ENCODE data around the gene CDH13. TPM values are rescaled to one million over a fixed set of nuclear protein-coding genes. Genes with fewer than 3 reads are reported as not detected.

The CDH13 gene
- total and polyA plus RNA-seq, 2 donors (not counting 3 experiments of a cell fraction or from before 2014, with no cell fraction given): 96.6 to 124 TPM

DNA sequence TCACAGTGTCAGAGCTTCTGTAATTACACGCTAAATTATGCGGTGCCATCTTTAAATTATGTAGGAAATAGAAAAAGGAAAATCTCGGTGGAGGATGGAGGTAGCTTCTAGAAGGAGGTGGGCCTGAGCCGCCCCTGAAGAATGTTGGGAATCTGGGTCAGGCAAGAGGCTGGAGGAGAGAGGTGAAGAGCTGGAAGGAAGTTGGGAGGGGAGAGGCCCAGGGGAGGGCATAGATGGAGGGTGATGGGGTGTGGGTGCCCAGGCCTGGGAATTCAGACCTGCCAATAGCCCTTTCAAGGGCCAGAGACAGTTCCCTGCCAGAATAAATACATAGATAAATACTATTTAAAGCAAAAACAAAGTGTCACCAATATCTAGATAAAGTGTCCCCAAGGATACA lies 766.0 kb downstream of the CDH13 start:
- FAIRE-seq: no peak
- no peak overlapping the region for H3K4me2 ChIP-seq (ENCODE audit: insufficient read depth, low read length)
- H3K4me1 ChIP-seq (ENCODE audit: control insufficient read depth, extremely low read depth, insufficient read depth, low read length): no peaks in the 10 kb centered on the region
- no TSS peak for BruUV-seq (replicated peaks)
- H3K9me3 ChIP-seq (replicated peaks; ENCODE audit: control insufficient read depth, insufficient read depth, low read length): no peaks in the 10 kb centered on the region
- no peaks in the 10 kb centered on the region for H3K27me3 ChIP-seq (ENCODE audit: control insufficient read depth in 2 of 2, insufficient read depth in 2 of 2, low read length in 2 of 2)
- H3K4me3 ChIP-seq (replicated peaks in 1 of 3; ENCODE audit: insufficient read depth in 1 of 3, low read depth in 1 of 3, low read length in 3 of 3): no peak overlapping the region
- H3K36me3 ChIP-seq (ENCODE audit: control insufficient read depth in 2 of 2, extremely low read depth in 1 of 2, insufficient read depth in 2 of 2, low read length in 2 of 2): no peaks in the 10 kb centered on the region
- TF ChIP-seq POLR2AphosphoS5 (IDR thresholded peaks at IDR 0.05; ENCODE audit: insufficient read depth, low read depth, low read length) (no peak), JUN (IDR thresholded peaks at IDR 0.05; ENCODE audit: borderline replicate concordance, insufficient read depth, insufficient read length, low read depth) (no peak), GATA2 (IDR thresholded peaks at IDR 0.05; ENCODE audit: insufficient read depth, insufficient read length, low read depth, low read length) (no peak), MYC (IDR thresholded peaks at IDR 0.05; ENCODE audit: low read depth, low read length) (no peak), EZH2 (IDR thresholded peaks at IDR 0.05; ENCODE audit: borderline replicate concordance, low read depth, low read length, severe bottlenecking) (no peak), FOS (IDR thresholded peaks at IDR 0.05; ENCODE audit: borderline replicate concordance, insufficient read depth, low read length) (no peak), POLR2A (IDR thresholded peaks at IDR 0.05; ENCODE audit: low read depth, low read length) (no peak)
- TF ChIP-seq, protein P1, sequence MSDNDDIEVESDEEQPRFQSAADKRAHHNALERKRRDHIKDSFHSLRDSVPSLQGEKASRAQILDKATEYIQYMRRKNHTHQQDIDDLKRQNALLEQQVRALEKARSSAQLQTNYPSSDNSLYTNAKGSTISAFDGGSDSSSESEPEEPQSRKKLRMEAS (IDR thresholded peaks at IDR 0.05; ENCODE audit: insufficient read depth, insufficient read length): no peak
- TF ChIP-seq, protein P2, sequence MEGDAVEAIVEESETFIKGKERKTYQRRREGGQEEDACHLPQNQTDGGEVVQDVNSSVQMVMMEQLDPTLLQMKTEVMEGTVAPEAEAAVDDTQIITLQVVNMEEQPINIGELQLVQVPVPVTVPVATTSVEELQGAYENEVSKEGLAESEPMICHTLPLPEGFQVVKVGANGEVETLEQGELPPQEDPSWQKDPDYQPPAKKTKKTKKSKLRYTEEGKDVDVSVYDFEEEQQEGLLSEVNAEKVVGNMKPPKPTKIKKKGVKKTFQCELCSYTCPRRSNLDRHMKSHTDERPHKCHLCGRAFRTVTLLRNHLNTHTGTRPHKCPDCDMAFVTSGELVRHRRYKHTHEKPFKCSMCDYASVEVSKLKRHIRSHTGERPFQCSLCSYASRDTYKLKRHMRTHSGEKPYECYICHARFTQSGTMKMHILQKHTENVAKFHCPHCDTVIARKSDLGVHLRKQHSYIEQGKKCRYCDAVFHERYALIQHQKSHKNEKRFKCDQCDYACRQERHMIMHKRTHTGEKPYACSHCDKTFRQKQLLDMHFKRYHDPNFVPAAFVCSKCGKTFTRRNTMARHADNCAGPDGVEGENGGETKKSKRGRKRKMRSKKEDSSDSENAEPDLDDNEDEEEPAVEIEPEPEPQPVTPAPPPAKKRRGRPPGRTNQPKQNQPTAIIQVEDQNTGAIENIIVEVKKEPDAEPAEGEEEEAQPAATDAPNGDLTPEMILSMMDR (IDR thresholded peaks at IDR 0.05; ENCODE audit: extremely low read depth in 1 of 2, insufficient read depth in 1 of 2, low read depth in 1 of 2, low read length in 2 of 2): no peak
- no peak overlapping the region for H3K9ac ChIP-seq (replicated peaks; ENCODE audit: extremely low read depth, insufficient read depth, low read length)
- no peaks in the 10 kb centered on the region for H4K20me1 ChIP-seq (replicated peaks; ENCODE audit: control insufficient read depth, extremely low read depth, insufficient read depth, low read length)
- dilution Hi-C loops (cut with MboI; ENCODE audit: extremely low pct_ligation_motif_present, low sequenced_read_pairs) (no loop called here), intact Hi-C loops (cut with micrococcal nuclease) (no loop called here)
- CTCF ChIA-PET: no interaction called here
- no peaks in the 10 kb centered on the region for H3K79me2 ChIP-seq (ENCODE audit: control insufficient read depth, insufficient read depth, low read length)
- no peak overlapping the region for H2AFZ ChIP-seq (ENCODE audit: low read depth, low read length)
- no peaks in the 10 kb centered on the region for H3K9me1 ChIP-seq (replicated peaks; ENCODE audit: control insufficient read depth, extremely low read depth, insufficient read depth, low read length)
- no peak for DNase-seq (ENCODE audit: low read depth, low spot score)
- POLR2A ChIA-PET: no interaction called here
- H3K27ac ChIP-seq (ENCODE audit: insufficient read depth, low read depth, low read length): no peak overlapping the region

All from endothelial cell of umbilical vein (primary cell).